GM18951 (cell line): ENCODE measurements around the gene CHN2.

ENCODE experiments used
- POLR2A ChIP-seq: IDR thresholded peaks from 4 replicates; pipeline ENCODE4 v1.6.1; 2011; ENCODE audit warnings: mild to moderate bottlenecking; ENCODE audit not compliant: insufficient read length, insufficient read depth; ENCODE audit errors: extremely low read depth
- in situ Hi-C: fragments of 300-500 bp; cut with MboI; formaldehyde crosslinking; loops from one replicate; pipeline ENCODE4 v1.12.0; 2022; ENCODE audit warnings: low sequenced_read_pairs, mixed read lengths, inconsistent platforms; ENCODE audit not compliant: unreplicated experiment

Gene CHN2

DNA sequence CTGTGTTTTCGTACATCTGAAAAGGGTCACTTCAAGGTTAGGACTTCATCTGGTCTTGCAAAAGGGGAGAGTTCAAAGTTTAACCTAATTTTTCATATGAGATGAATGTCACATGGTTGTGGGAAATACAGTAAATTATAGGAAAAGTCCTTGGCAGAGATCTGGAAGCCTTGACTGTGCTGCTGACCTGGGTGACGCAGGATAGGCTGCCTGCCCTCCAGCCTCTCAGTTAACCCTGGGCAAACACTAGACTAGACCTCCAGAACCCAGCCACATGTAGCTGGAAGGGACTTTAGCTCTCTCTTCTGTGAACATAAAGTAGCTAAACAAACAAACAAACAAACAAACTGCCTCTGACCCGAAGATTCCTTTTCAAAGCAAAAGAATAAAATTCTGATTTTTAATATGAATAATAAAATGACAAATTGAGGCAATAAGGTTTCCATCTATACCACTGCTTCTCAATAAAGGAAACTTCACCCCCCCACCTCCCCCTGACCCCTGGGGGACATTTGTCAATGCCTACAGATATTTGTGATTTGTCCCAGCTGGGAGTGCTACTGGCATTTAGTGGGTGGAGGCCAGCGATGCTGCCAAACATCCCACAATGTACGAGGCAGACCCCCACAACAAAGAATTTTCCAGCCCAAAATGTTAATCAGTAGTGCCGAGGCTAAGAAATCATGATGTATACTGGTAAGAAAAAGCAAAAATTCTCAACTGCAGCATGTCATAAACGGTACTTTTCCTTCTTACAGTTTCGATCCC, 293.8 kb downstream of the CHN2 start:
- in situ Hi-C loops, result no loop called here

DNA sequence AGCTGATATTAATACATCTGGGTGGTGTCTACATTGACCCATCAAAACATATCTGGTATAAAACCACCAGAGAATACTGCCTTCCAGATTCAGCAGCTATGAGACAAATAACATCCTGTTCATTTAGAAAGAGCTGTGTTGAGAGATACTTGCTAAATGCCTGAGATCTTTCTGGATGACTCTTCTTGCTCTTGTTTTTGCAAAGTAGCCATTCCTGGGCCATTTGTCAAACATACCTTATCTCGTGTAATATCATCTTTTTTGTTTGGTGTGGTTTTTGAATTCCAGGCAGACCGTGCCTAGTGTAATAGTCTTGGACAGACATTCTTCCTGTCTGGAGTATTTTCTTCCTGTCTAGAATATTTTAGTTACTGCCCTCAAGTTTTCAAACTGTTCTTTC, 294.4 kb downstream of the CHN2 start:
- in situ Hi-C loops, result no loop called here
- no peak for TF ChIP-seq POLR2A

More for the DNA sequence above, 293.8 kb downstream of the CHN2 start:
- no peak for TF ChIP-seq POLR2A

DNA sequence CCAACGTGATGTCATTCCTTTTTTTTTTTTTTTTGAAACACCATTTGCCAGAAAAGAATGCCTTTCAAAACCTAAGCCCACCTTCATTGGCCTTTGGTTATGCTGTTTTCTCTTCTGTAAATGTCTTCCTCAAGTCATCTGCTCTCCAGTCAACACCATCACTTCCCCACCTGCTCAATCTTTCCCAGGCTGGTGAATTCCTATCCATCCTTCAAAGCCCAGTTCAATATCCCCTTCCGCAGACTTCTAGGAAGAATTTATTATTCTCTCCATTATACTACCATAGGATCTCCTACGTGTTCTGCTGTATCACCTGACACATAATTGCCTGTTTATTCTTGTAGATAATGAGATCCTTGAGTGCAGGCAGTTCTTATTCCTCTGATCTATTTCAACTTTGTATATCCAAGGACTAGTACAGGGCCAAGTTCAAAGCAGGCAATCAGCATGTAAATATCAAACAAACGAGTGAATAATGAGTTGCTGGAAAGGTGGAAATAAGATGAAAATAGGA, 295.6 kb downstream of the CHN2 start:
- in situ Hi-C loops, result no loop called here
- no peak for TF ChIP-seq POLR2A

DNA sequence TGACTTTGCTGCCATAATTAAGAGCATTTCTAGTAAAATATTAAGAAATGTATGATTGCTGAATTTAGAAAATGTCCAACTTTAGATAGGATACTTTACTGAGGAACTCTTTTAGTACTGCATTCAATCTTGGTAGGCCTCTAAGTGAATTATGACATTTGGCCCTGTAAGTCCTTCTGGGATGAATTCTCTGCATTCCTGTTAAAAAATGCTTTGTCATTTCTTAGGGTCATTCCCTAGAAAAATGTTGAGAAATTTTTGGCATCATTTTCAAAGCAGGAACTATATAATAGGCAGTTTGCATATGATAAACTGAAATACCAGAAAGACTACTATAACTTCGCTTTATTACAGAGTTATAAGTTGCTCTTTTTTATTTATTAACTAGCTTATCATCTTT, 299.8 kb downstream of the CHN2 start:
- in situ Hi-C loops, result no loop called here
- TF ChIP-seq POLR2A, result no peak

DNA sequence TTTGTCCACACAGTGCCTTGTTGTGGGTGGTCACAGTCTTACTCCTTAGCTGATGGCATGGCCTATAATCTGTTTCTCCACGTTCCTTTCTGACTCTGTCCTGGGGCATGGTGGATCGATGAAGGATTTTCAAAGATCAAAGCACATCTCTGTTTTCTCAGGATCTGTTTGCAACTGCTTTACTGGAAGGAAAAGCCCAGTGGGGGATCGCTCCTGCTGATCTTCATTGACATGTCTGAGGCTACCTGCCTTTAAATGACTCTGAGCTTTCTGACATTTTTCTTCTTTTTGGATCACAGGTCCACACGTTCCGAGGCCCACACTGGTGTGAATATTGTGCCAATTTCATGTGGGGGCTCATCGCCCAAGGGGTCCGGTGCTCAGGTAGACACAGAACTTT, 301.1 kb downstream of the CHN2 start:
- TF ChIP-seq POLR2A, result no peak
- in situ Hi-C loops, result no loop called here

DNA sequence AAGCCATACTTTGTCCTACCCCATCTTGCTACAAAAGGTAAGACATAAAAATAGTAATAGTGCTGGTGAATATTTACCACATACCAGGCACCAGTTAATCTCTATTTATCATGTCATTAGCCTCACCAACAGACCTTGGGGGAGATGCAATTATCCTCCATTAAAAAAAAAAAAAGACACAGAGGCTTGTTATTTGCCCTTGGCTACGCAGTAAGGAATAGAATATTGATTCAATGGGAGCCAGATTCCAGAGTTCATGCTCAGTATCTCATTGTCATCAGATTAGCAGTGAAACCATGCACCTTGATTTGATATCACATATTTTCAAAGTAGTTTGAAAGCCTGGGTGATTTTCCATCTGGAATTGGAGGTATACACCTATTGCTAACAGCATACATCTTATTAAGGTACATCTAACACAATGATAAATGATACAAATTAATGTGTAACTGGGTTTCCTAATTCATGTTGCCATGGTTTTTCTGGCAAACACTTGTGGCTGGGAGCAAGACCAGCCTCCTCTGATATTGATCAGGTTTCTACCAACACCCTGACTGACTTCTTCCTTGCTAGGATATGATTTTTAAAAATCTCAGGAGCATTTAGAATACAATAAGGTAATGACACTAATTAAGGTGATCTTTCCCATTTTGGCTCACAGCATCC, 301.9 kb downstream of the CHN2 start:
- in situ Hi-C loops, result no loop called here
- no peak for TF ChIP-seq POLR2A

DNA sequence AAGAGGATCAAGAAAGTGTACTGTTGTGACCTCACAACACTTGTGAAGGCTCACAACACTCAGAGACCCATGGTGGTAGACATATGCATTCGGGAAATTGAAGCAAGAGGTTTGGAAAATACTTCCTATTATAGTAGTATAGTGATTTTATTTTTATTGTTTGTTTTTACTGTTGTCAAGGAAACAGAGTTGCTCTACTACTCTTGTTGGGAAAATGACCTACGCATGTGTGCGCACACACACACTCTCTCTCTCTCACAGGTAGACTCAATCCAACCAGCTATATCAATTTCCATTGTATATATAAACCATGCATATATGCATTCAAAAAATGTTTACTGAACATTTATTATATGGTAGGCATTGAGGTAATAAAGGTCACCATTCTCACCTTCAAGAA, 305.4 kb downstream of the CHN2 start:
- in situ Hi-C loops, result no loop called here

DNA sequence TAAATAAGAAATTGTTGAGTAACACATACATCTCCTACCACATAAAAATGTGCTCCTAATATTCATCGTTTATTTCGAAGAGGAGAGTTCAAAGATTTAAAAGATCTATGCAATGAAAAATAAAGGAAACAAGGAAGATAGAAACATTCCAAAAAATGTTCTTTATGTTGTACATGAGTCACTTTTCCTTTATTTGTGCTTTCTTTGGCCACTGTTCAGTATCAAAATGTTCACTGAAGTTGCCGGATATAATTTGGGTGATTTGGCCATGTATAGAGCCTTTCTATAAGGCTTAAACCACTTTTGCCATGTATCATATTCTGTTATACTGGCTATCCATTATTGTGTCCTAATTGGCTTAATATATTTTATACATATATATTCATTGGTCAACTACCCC, 306.1 kb downstream of the CHN2 start:
- in situ Hi-C loops, result no loop called here
- TF ChIP-seq POLR2A, result no peak

More for the DNA sequence above, 305.4 kb downstream of the CHN2 start:
- TF ChIP-seq POLR2A, result no peak

DNA sequence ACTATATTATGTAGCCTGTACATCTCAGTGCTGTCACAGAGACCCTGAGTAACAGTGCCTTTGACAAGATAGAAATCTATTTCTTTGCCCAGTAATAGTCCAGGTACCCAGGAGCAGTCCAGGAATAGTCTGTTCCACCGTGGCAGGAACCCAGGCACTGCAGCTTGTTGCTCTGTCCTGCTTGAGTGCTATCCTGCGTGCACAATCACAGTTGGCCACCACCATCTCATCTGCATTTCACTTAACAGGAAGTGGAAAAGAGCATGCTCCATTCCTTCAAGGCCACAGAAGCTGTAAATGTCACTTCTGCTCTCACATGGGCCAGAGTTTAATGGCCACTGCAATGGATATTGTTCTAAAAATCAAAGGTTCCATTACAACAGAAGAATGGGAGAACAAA, 307.6 kb downstream of the CHN2 start:
- TF ChIP-seq POLR2A, result no peak
- in situ Hi-C loops, result no loop called here

DNA sequence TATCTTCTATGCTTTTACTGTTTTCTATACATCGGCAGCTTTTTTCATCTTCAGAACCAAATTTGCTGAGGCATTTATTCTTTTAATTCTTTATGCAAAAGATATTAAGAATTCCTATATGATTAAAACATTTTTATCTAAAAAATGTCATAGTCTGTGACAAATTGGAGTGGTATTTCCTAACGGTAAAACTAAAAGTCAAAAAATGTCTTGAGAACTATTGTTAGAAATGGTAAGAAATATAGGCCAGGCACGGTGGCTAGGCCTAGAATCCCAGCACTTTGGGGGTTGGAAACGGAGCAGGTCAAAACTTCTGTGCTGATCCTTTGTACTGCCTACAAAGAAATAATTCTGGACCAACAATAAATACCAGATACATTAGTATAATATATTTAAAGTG, 311.4 kb downstream of the CHN2 start:
- in situ Hi-C loops, result no loop called here
- no peak for TF ChIP-seq POLR2A

DNA sequence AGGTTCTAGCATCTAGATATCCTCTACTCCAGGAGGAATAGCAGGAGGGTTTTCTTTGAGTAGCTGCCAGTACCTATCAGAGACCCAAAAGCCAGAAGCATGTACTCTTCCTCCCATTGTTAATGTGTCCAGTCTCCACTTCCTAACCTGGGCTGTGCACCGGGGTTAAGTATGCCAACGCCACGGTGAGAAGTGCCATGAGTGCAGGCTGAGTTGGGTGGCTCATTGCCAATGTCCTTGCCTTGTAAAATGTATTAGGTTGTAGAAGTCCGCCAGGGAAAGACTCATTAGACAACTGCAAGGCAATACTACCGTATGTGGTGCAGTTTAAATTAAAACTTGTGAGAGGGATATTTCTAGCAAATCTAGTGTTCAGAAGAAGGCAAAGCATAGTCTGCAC, 314.0 kb downstream of the CHN2 start:
- in situ Hi-C loops, result no loop called here
- TF ChIP-seq POLR2A, result no peak

DNA sequence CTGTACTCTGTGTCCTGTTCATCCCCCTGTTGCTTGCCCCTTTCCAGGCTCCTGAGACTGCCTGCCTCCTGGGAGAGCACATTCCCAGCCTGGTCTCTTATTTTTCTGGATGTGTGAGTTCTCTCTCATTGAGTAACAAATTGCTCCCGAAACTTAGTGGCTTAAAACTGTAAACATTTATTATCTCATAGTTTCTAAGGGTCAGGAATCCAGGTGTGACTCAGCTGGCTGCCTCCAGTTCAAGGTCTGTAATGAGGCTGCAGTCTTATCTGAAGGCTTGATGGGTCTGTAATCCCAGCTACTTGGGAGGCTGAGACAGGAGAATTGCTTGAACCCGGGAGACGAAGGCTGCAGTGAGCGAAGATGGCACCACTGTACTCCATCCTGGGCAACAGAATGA, 315.5 kb downstream of the CHN2 start:
- in situ Hi-C loops, result no loop called here
- no peak for TF ChIP-seq POLR2A

DNA sequence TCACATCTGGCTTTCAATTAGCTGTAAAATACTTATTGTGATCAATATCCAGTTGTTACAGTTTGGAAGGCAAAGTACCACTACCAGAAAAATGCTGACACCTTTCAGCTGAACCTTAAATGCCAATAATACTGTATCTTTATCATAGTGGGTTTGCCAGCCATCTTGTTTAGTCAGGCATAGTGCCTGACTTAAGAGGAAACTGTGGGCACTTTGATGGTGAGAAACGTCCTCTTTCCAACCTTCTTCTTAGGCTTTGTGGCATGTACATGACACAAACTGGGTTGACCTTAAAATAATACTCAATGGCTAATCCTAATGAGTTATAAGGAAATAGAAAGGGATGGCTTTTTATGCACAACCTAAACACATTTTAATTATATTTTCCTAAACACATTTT, 316.8 kb downstream of the CHN2 start:
- in situ Hi-C loops, result no loop called here
- TF ChIP-seq POLR2A, result no peak

DNA sequence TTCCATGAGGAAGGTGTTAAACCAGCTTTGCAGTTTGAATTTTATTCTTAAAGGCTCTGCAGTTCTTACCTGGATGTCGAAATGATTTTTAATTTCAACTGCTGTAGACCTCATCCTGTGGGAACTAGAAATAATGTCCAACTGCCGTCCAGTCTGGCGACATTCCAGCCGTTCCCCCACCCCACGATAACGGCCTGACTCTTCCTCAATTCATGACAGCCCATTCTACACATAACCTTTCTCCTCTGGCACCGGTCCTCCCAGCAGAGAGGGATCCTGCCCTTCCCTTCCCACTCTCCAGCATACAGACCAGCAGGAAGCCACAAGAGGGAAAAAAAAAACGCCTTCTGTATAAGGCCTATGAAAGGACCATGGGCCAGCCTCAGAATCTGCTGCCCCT, 317.3 kb downstream of the CHN2 start:
- no peak for TF ChIP-seq POLR2A
- in situ Hi-C loops, result no loop called here
